ENCODE data around the gene RHOG. TPM values are rescaled to one million over a fixed set of nuclear protein-coding genes. Genes with fewer than 3 reads are reported as not detected.

Gene RHOG
- polyA plus RNA-seq, 1 donor from 2014 or later = not detected

- Histone ChIP-seq H2AFZ (ENCODE audit: low read depth, low read length) (no peak overlapping the region), H3F3A (ENCODE audit: insufficient read depth, low read length, poor library complexity, severe bottlenecking) (no peaks in the 10 kb centered on the region), H3K79me2 (replicated peaks; ENCODE audit: insufficient read depth, low read length) (no peaks in the 10 kb centered on the region), H3K36me3 (ENCODE audit: insufficient read depth, low read length) (no peaks in the 10 kb centered on the region), H3K4me3 (ENCODE audit: low read length) (no peak overlapping the region), H3K4me2 (ENCODE audit: low read length) (no peak overlapping the region), H3K9ac (ENCODE audit: low read length) (no peak overlapping the region), H4K20me1 (ENCODE audit: insufficient read depth) (no peaks in the 10 kb centered on the region), H3K27ac (ENCODE audit: low read length) (no peak overlapping the region), H3K9me2 (ENCODE audit: insufficient read depth, low read length) (no peaks in the 10 kb centered on the region), H3K9me3 (ENCODE audit: low read length) (no peaks in the 10 kb centered on the region), H3K27me3 (ENCODE audit: insufficient read depth, low read depth, low read length) (no peaks in the 10 kb centered on the region)
- TF ChIP-seq POLR2AphosphoS5 (IDR thresholded peaks at IDR 0.05) (no peak), EP300 (conservative IDR thresholded peaks at IDR 0.05; ENCODE audit: poor library complexity, severe bottlenecking) (no peak), TAF1 (IDR thresholded peaks at IDR 0.05; ENCODE audit: low read depth) (no peak), RAD21 (conservative IDR thresholded peaks at IDR 0.05) (no peak), REST (IDR thresholded peaks at IDR 0.05; ENCODE audit: borderline replicate concordance) (no peak), SMC3 (conservative IDR thresholded peaks at IDR 0.05; ENCODE audit: poor library complexity) (no peak), CTCF (IDR thresholded peaks at IDR 0.05; ENCODE audit: poor library complexity, severe bottlenecking) (no peak), MXI1 (conservative IDR thresholded peaks at IDR 0.05; ENCODE audit: poor library complexity, severe bottlenecking) (no peak), EZH2 (IDR thresholded peaks at IDR 0.05; ENCODE audit: borderline replicate concordance, insufficient read depth, low read length, poor library complexity, severe bottlenecking) (no peak)
These were observed 26.1 kb upstream of the RHOG start for GRCh38 chr11:3866836-3867208.

- TF ChIP-seq RAD21 (conservative IDR thresholded peaks at IDR 0.05) = no peak
- Histone ChIP-seq H3K27me3 (ENCODE audit: insufficient read depth, low read depth, low read length) (no peaks in the 10 kb centered on the region), H3K9ac (ENCODE audit: low read length) (no peak overlapping the region), H3K36me3 (ENCODE audit: insufficient read depth, low read length) (no peaks in the 10 kb centered on the region), H3K79me2 (replicated peaks; ENCODE audit: insufficient read depth, low read length) (no peaks in the 10 kb centered on the region), H3K9me3 (ENCODE audit: low read length) (no peaks in the 10 kb centered on the region), H2AFZ (ENCODE audit: low read depth, low read length) (no peak overlapping the region), H4K20me1 (ENCODE audit: insufficient read depth) (no peaks in the 10 kb centered on the region), H3K4me3 (ENCODE audit: low read length) (no peak overlapping the region), H3K9me2 (ENCODE audit: insufficient read depth, low read length) (no peaks in the 10 kb centered on the region), H3K4me2 (ENCODE audit: low read length) (no peak overlapping the region), H3F3A (ENCODE audit: insufficient read depth, low read length, poor library complexity, severe bottlenecking) (no peaks in the 10 kb centered on the region), H3K27ac (ENCODE audit: low read length) (no peak overlapping the region)
These were observed 25.4 kb upstream of the RHOG start for GRCh38 chr11:3866206-3866605.
